ENCODE measurements around the gene OGFRL1. TPM values are rescaled to one million over a fixed set of nuclear protein-coding genes. Genes with fewer than 3 reads are reported as not detected.
A peak's percentile ranks its signal among the peaks of the same experiment; 100 is the strongest.

Gene OGFRL1
- total and polyA plus RNA-seq, 9 donors = 5.7 to 10.3 (median 8.7) TPM

GRCh38 chr6:71347119-71347518 lies 58.5 kb downstream of the OGFRL1 start:
- WGBS (ENCODE audit: insufficient coverage) = 95% methylated on average over 2 of the region's 5 CpGs
- H3K4me1 ChIP-seq (ENCODE audit: control insufficient read depth, insufficient read depth, low read length) = no peaks in the 10 kb centered on the region

GRCh38 chr6:71349395-71349794 lies 60.8 kb downstream of the OGFRL1 start:
- DNase-seq = peak; percentile 60
- H3K36me3 ChIP-seq (ENCODE audit: control insufficient read depth, insufficient read depth, low read length) = no peaks in the 10 kb centered on the region
- no peaks in the 10 kb centered on the region for H3K27me3 ChIP-seq (ENCODE audit: control insufficient read depth, insufficient read depth, low read length)
- no peaks in the 10 kb centered on the region for H3K4me1 ChIP-seq (ENCODE audit: control insufficient read depth, insufficient read depth, low read length)
- H3K4me3 ChIP-seq (ENCODE audit: low read length) = no peak overlapping the region
- H3K27ac ChIP-seq (ENCODE audit: low read length) = no peak overlapping the region
- H3K9me3 ChIP-seq (replicated peaks; ENCODE audit: control insufficient read depth, low read depth, low read length) = no peaks in the 10 kb centered on the region
- WGBS (ENCODE audit: insufficient coverage) = no CpG with 5 or more reads among the region's 3 CpGs

More at GRCh38 chr6:71347119-71347518, 58.5 kb downstream of the OGFRL1 start:
- peak; percentile 36 for DNase-seq
- no peak overlapping the region for H3K4me3 ChIP-seq (ENCODE audit: low read length)
- no peaks in the 10 kb centered on the region for H3K9me3 ChIP-seq (replicated peaks; ENCODE audit: control insufficient read depth, low read depth, low read length)
- no peaks in the 10 kb centered on the region for H3K27me3 ChIP-seq (ENCODE audit: control insufficient read depth, insufficient read depth, low read length)
- H3K27ac ChIP-seq (ENCODE audit: low read length) = no peak overlapping the region
- H3K36me3 ChIP-seq (ENCODE audit: control insufficient read depth, insufficient read depth, low read length) = no peaks in the 10 kb centered on the region

GRCh38 chr6:71349976-71350615 lies 61.5 kb downstream of the OGFRL1 start:
- Histone ChIP-seq H3K27me3 (ENCODE audit: control insufficient read depth, insufficient read depth, low read length) (no peaks in the 10 kb centered on the region), H3K36me3 (ENCODE audit: control insufficient read depth, insufficient read depth, low read length) (no peaks in the 10 kb centered on the region), H3K4me3 (ENCODE audit: low read length) (no peak overlapping the region), H3K27ac (ENCODE audit: low read length) (no peak overlapping the region), H3K9me3 (replicated peaks; ENCODE audit: control insufficient read depth, low read depth, low read length) (no peaks in the 10 kb centered on the region), H3K4me1 (ENCODE audit: control insufficient read depth, insufficient read depth, low read length) (no peaks in the 10 kb centered on the region)
- peak; percentile 70 for DNase-seq
- no CpG with 5 or more reads among the region's 5 CpGs for WGBS (ENCODE audit: insufficient coverage)

- H3K27ac ChIP-seq (ENCODE audit: low read length) = no peak overlapping the region
- H3K36me3 ChIP-seq (ENCODE audit: control insufficient read depth, insufficient read depth, low read length) = no peaks in the 10 kb centered on the region
- no peaks in the 10 kb centered on the region for H3K27me3 ChIP-seq (ENCODE audit: control insufficient read depth, insufficient read depth, low read length)
- peak; percentile 42 for DNase-seq
- H3K4me1 ChIP-seq (ENCODE audit: control insufficient read depth, insufficient read depth, low read length) = no peaks in the 10 kb centered on the region
- no peaks in the 10 kb centered on the region for H3K9me3 ChIP-seq (replicated peaks; ENCODE audit: control insufficient read depth, low read depth, low read length)
- H3K4me3 ChIP-seq (ENCODE audit: low read length) = no peak overlapping the region
These were observed 62.6 kb downstream of the OGFRL1 start for GRCh38 chr6:71351190-71351589.

Data from muscle of leg (tissue), 11 donors.